Measurements from ENCODE around the gene HOXA9.

The HOXA9 gene

GRCh38 chr7:27115221-27116026 is 49.9 kb downstream of the HOXA9 start (continued):
- no peak for TF ChIP-seq BCL6B (tag by site-specific recombination; IDR thresholded peaks at IDR 0.05)
- TF ChIP-seq ZNF114 (tag by site-specific recombination; IDR thresholded peaks at IDR 0.05): no peak
- peak; percentile 81 for TF ChIP-seq ZBTB8A (tag by site-specific recombination; IDR thresholded peaks at IDR 0.05)
- no peak for TF ChIP-seq ZNF704 (tag by site-specific recombination; IDR thresholded peaks at IDR 0.05)
- no peak for TF ChIP-seq REPIN1 (tag by site-specific recombination; IDR thresholded peaks at IDR 0.05; ENCODE audit: low read depth)
- TF ChIP-seq ZNF23 (tag by site-specific recombination; IDR thresholded peaks at IDR 0.05; ENCODE audit: borderline replicate concordance): no peak
- TF ChIP-seq KLF16 (tag by site-specific recombination; IDR thresholded peaks at IDR 0.05): no peak
- TF ChIP-seq TCF7L2 (IDR thresholded peaks at IDR 0.05; ENCODE audit: borderline replicate concordance, low read depth, low read length): peak; percentile 93

DNA sequence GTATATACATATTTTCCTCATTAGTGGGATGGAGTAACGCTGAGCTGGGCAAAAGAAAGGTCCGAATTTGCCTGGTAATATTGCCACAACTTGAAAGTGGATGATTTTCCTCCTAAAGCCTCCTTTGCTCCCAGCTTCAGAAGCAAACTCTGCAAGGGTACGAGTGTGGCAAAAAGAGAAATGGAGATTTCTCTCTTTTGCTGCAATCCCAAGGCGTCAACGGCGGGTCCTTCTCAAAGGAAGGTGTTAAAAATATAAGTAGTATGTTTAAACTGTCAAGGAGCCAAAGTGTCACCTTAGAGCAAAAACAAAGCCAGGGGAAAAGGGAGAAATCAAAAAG is 50.5 kb downstream of the HOXA9 start:
- ChIA-PET POLR2A (interaction anchor here (0.7 to 3.6 kb wide), 13 partner anchors 14 to 251 kb away, joined by 3 to 32 read pairs (median 4); partner anchors contain the start of genes HOXA1, HOXA3, HOXA4 and HOXA5), CTCF (interaction anchor here (0.6 to 2.6 kb wide), 7 partner anchors 14 to 259 kb away, joined by 3 to 14 read pairs (median 4); partner anchors contain the start of gene HOXA5)
- TF ChIP-seq ZNF629 (tag by site-specific recombination; IDR thresholded peaks at IDR 0.05): no peak
- TF ChIP-seq ZNF561 (tag by site-specific recombination; IDR thresholded peaks at IDR 0.05; ENCODE audit: borderline replicate concordance): peak; percentile 60; the same call in 1 of the 2 replicates
- no peak for TF ChIP-seq ZFP41 (tag by site-specific recombination; IDR thresholded peaks at IDR 0.05; ENCODE audit: borderline replicate concordance)
- TF ChIP-seq SP7 (tag by site-specific recombination; IDR thresholded peaks at IDR 0.05): no peak
- TF ChIP-seq OVOL3 (tag by site-specific recombination; IDR thresholded peaks at IDR 0.05): 0 out of 2 replicates have a peak, but pooled peaks have one; percentile 16
- Histone ChIP-seq H3K27ac (ENCODE audit: extremely low read depth, low read depth, low read length) (peak overlapping the region; percentile 99), H3K36me3 (ENCODE audit: control insufficient read depth in 2 of 2, insufficient read depth in 1 of 2, low read length in 2 of 2) (peaks cover 3 to 19% of the 10 kb centered on the region in 2 experiments; a peak in 2 of 3 replicates), H3K9me3 (ENCODE audit: control insufficient read depth, insufficient read depth, low read depth, low read length) (no peaks in the 10 kb centered on the region), H3K4me3 (ENCODE audit: low read depth, low read length) (peak overlapping the region; percentile 70), H3K4me1 (ENCODE audit: control insufficient read depth, insufficient read depth, low read length) (peaks cover 26% of the 10 kb centered on the region)

- Histone ChIP-seq H3K36me3 (ENCODE audit: control insufficient read depth in 2 of 2, insufficient read depth in 1 of 2, low read length in 2 of 2) (peaks cover 3 to 25% of the 10 kb centered on the region in 2 experiments; a peak in 2 of 3 replicates), H3K9me3 (ENCODE audit: control insufficient read depth, insufficient read depth, low read depth, low read length) (no peaks in the 10 kb centered on the region), H3K4me3 (ENCODE audit: low read depth, low read length) (peak overlapping the region; percentile 70), H3K27ac (ENCODE audit: extremely low read depth, low read depth, low read length) (peak overlapping the region; percentile 99), H3K4me1 (ENCODE audit: control insufficient read depth, insufficient read depth, low read length) (peaks cover 26% of the 10 kb centered on the region)
- CTCF ChIA-PET: interaction anchor here (0.6 to 2.6 kb wide), 5 partner anchors 17 to 259 kb away, joined by 3 to 14 read pairs (median 4); partner anchors contain the start of gene HOXA5
- POLR2A ChIA-PET: interaction anchor here (0.5 to 3.6 kb wide), 15 partner anchors 8 to 258 kb away, joined by 3 to 32 read pairs (median 5); partner anchors contain the start of genes HOXA1, HOXA4, HOXA5 and HOXA7
- TF ChIP-seq WT1 (tag by site-specific recombination; IDR thresholded peaks at IDR 0.05) (peak; percentile 84), KLF8 (tag by site-specific recombination; IDR thresholded peaks at IDR 0.05) (peak; percentile 58; the same call in 1 of the 2 replicates), BCL11B (tag by site-specific recombination; IDR thresholded peaks at IDR 0.05; ENCODE audit: low read depth) (no peak), GLIS1 (tag by site-specific recombination; IDR thresholded peaks at IDR 0.05) (peak; percentile 35; the same call in 1 of the 2 replicates), ZNF148 (tag by site-specific recombination; IDR thresholded peaks at IDR 0.05; ENCODE audit: borderline replicate concordance) (no peak), GLIS2 (tag by site-specific recombination; IDR thresholded peaks at IDR 0.05) (peak; percentile 52), ZNF221 (tag by site-specific recombination; IDR thresholded peaks at IDR 0.05; ENCODE audit: borderline replicate concordance) (no peak), SP2 (tag by site-specific recombination; IDR thresholded peaks at IDR 0.05) (peak; percentile 50)
- TF ChIP-seq, protein P1, sequence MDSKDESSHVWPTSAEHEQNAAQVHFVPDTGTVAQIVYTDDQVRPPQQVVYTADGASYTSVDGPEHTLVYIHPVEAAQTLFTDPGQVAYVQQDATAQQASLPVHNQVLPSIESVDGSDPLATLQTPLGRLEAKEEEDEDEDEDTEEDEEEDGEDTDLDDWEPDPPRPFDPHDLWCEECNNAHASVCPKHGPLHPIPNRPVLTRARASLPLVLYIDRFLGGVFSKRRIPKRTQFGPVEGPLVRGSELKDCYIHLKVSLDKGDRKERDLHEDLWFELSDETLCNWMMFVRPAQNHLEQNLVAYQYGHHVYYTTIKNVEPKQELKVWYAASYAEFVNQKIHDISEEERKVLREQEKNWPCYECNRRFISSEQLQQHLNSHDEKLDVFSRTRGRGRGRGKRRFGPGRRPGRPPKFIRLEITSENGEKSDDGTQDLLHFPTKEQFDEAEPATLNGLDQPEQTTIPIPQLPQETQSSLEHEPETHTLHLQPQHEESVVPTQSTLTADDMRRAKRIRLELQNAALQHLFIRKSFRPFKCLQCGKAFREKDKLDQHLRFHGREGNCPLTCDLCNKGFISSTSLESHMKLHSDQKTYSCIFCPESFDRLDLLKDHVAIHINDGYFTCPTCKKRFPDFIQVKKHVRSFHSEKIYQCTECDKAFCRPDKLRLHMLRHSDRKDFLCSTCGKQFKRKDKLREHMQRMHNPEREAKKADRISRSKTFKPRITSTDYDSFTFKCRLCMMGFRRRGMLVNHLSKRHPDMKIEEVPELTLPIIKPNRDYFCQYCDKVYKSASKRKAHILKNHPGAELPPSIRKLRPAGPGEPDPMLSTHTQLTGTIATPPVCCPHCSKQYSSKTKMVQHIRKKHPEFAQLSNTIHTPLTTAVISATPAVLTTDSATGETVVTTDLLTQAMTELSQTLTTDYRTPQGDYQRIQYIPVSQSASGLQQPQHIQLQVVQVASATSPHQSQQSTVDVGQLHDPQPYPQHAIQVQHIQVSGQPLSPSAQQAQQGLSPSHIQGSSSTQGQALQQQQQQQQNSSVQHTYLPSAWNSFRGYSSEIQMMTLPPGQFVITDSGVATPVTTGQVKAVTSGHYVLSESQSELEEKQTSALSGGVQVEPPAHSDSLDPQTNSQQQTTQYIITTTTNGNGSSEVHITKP (tag by site-specific recombination; IDR thresholded peaks at IDR 0.05): peak; percentile 73
Measured at GRCh38 chr7:27113991-27114769, 51.2 kb downstream of the HOXA9 start.
